Esophagus muscularis mucosa (tissue), 3 donors: ENCODE data around the gene ABCF2.
A peak's percentile ranks its signal among the peaks of the same experiment; 100 is the strongest.

ENCODE experiments used
- CTCF ChIP-seq, 3 experiments: fragments of 200-600 bp in 2 of 3; fragments of 450-650 bp in 1 of 3; sonication (generic) in 2 of 3; IDR thresholded peaks; one replicate each; pipeline ENCODE4 v1.5.1; 2017 to 2019; ENCODE audit warnings: antibody characterized with exemption in 3 of 3, mild to moderate bottlenecking in 2 of 3, moderate library complexity in 1 of 3
- POLR2A ChIP-seq: fragments of 450-650 bp; IDR thresholded peaks from one replicate; pipeline ENCODE4 v1.6.1; 2017; ENCODE audit warnings: antibody characterized with exemption, moderate library complexity, mild to moderate bottlenecking, low read depth

GRCh38 chr7:151172273-151173141, 54.5 kb downstream of the ABCF2 start:
- TF ChIP-seq CTCF (IDR thresholded peaks at IDR 0.05), result peak in 2 of 3 experiments; percentile 100
- no peak for TF ChIP-seq POLR2A
